NB4 (cell line): ENCODE results near the gene STIM2.

ENCODE experiments used
- DNase-seq: peaks from one replicate; pipeline ENCODE4 v3.0.0; 2010; ENCODE audit warnings: low read depth
- H3K4me3 ChIP-seq: one replicate; pipeline ENCODE4 v1.5.1; 2011; ENCODE audit warnings: mild to moderate bottlenecking, low read depth, low read length, moderate library complexity
- MYC ChIP-seq: IDR thresholded peaks from 2 replicates; pipeline ENCODE4 v1.6.1; 2011; ENCODE audit warnings: low read depth, low read length
- POLR2A ChIP-seq: IDR thresholded peaks from 2 replicates; pipeline ENCODE4 v1.6.1; 2011; ENCODE audit warnings: mild to moderate bottlenecking; ENCODE audit not compliant: insufficient read length; ENCODE audit errors: extremely low read depth
- TF ChIP-seq, protein P1 (sequence below): IDR thresholded peaks from 2 replicates; pipeline ENCODE4 v1.6.1; 2011; ENCODE audit warnings: low read depth, low read length
- TF ChIP-seq, protein P2 (sequence below): IDR thresholded peaks from one replicate; pipeline ENCODE4 v1.5.1; 2012; ENCODE audit warnings: low read depth, low read length

STIM2 gene

DNA sequence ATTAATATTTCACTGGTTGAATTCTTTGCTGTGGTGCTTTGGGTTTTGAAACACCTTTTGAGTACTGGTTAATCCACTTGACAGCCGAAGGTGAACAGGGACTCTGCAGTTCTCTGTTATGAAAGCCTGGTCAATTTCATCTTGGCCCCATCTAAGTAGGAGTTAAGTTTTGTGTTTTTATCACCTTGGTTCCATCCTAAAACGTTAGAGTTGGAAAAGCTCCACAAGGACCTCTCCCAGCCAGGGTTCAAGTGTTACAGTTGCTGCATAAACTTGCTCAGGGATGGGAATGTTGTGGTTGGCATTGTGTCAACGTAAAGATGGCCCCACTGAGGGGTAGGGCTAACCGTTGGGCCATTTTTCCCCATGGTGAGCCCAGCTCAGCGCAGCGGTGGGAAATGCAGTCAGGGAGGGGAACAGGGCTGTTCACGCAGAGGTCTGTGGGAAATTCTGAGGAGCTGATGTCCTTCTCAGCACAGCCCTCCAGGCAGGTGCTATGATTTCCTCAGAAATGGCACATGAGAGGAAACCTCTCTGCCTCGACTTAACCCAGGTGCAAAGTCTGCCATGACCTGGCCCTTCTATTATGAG is 188.7 kb downstream of the STIM2 start:
- H3K4me3 ChIP-seq: no peak overlapping the region
- TF ChIP-seq, protein P1, sequence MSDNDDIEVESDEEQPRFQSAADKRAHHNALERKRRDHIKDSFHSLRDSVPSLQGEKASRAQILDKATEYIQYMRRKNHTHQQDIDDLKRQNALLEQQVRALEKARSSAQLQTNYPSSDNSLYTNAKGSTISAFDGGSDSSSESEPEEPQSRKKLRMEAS: no peak
- no peak for TF ChIP-seq POLR2A
- TF ChIP-seq, protein P2, sequence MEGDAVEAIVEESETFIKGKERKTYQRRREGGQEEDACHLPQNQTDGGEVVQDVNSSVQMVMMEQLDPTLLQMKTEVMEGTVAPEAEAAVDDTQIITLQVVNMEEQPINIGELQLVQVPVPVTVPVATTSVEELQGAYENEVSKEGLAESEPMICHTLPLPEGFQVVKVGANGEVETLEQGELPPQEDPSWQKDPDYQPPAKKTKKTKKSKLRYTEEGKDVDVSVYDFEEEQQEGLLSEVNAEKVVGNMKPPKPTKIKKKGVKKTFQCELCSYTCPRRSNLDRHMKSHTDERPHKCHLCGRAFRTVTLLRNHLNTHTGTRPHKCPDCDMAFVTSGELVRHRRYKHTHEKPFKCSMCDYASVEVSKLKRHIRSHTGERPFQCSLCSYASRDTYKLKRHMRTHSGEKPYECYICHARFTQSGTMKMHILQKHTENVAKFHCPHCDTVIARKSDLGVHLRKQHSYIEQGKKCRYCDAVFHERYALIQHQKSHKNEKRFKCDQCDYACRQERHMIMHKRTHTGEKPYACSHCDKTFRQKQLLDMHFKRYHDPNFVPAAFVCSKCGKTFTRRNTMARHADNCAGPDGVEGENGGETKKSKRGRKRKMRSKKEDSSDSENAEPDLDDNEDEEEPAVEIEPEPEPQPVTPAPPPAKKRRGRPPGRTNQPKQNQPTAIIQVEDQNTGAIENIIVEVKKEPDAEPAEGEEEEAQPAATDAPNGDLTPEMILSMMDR: no peak
- TF ChIP-seq MYC: no peak
- DNase-seq: no peak

DNA sequence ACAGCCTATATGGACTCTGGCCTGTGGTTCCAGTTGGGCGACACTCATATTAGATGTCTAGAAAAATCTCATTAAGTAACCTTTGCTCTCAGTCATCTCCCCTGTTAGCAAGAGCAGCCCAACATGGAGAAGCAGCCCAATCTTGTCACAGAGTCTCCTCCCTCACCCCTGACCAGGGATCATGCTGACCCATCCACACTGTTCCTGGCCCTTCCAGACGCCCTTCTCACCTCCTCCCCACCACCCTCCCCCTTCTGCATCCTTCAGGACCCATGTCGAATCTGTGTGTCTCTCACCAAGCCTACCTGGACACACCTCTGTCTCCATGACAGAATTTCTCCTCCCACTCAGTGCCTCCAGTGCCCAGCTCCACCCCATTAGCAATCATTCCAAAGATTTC is 190.1 kb downstream of the STIM2 start:
- DNase-seq: no peak
- TF ChIP-seq, protein P1: no peak
- TF ChIP-seq, protein P2: no peak
- TF ChIP-seq POLR2A: no peak
- TF ChIP-seq MYC: no peak
- H3K4me3 ChIP-seq: no peak overlapping the region

DNA sequence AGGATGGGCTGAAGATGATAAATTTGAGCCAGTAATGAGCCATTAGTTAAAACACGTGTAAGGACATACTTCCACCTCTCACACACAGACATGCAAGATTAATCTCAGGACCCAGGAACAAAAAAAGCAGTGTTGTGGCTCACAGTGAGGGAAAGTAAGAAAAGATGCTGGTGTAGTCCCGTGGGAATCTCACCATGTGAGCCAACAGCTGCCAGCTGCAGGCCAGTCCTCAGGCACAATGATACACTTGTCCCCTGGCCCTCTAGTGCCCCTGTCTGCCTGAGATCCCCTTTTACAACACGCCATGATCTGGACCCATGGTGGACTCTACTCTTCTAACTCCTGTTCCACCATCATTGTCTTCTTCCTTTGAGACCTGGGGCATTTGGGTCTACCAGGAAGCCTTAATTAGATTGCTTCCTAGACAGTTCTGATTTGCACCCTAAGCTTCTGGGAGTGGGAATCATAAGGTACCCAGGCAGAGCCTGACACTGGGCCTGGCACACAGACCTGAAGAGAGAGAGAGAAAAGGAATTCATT is 194.7 kb downstream of the STIM2 start:
- TF ChIP-seq MYC: no peak
- TF ChIP-seq, protein P2: no peak
- TF ChIP-seq, protein P1: no peak
- TF ChIP-seq POLR2A: no peak
- no peak for DNase-seq
- no peak overlapping the region for H3K4me3 ChIP-seq

DNA sequence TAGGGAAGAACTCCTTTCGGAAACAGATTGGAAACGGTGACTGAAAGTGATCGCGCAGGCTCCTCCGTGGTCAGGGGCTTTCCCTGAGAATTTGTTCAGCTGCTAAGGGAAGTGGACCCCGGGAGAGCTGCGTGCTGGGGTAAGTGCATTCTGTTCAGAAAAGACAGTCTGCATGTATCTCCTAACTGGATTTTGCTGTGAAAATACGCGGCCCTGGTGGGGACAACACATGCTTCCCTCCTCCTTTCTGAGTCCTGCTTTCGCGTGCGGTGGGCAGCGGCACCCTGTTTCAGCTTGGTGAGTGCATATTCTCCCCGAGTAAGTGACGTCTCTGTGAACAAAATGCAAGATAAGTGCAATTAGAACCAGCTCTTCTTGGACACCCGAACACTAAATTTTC is 195.6 kb downstream of the STIM2 start:
- H3K4me3 ChIP-seq: no peak overlapping the region
- no peak for DNase-seq
- TF ChIP-seq POLR2A (no peak), MYC (no peak)
- TF ChIP-seq, protein P2: no peak
- TF ChIP-seq, protein P1: no peak

DNA sequence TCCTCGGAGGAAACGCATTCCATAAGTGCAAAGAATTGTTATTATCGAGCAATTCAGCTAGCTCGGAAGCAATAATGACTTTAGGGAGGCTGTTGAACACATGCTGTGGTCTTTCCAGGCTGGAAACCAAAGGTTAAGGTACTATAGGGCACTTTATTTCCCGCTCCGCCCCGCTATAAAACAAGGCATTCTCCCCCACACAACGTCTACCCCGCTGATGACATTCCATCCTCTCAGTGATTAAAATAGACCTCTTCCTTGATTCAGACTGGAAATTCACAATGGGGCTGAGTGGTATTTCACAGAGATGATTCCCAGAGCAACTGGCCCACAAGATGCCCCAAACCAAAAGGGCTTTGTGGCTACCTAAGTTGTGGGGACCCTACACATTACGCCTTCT is 196.4 kb downstream of the STIM2 start:
- no peak for DNase-seq
- TF ChIP-seq, protein P2: no peak
- TF ChIP-seq MYC (no peak), POLR2A (no peak)
- TF ChIP-seq, protein P1: no peak
- H3K4me3 ChIP-seq: no peak overlapping the region
